Putamen (tissue), 1 donor: Measurements from ENCODE around the gene WBP1L.
"Not testable (repeated sequence)": the region's sequence is repeated elsewhere in the genome, so short reads cannot be mapped to it uniquely, and the experiment has no call there.

Experiments used
- DNase-seq: peaks from one replicate; pipeline ENCODE4 v3.0.0-alpha.2; 2016; ENCODE audit warnings: low spot score

Gene WBP1L

DNA sequence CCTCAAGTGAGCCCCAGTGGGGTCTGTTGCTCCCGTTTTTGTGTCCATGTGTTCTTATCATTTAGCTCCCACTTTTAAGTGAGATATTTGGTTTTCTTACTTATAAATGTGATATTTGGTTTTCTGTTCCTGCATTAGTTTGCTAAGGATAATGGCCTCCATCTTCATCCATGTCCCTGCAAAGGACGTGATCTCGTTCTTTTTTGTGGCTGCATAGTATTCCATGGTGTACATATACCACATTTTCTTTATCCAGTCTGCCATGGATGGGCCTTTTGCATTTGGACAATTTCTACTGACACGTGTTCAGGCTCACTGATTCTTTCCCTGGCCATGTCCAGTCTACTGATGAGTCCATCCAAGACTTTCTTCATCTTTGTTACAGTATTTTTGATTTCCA is 19.8 kb upstream of the WBP1L start:
- no peak for DNase-seq

DNA sequence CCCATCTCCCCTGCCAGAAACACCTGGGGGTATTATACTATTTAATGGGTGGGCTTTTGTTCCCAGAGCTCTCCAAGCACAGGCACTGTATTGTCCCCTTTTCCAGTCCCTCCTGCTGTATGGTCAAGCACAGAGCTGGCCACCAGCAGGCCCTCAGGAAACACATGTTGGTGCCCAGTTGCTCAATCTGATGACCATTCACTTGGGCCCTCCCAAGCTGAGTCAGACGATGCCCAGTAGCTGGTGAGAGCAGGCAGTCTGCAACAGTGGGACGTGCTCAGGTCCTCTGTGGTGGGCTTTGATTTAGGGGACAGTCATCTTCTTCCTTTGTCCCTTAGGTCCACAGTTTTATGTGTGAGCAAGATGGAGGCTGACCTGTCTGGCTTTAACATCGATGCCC is 17.5 kb upstream of the WBP1L start:
- DNase-seq = no peak

- DNase-seq = no peak
Measured at GRCh38 chr10:102727037-102727818, 16.5 kb upstream of the WBP1L start.

- peak; percentile 73 for DNase-seq
Measured at GRCh38 chr10:102729029-102730026, 14.4 kb upstream of the WBP1L start.

DNA sequence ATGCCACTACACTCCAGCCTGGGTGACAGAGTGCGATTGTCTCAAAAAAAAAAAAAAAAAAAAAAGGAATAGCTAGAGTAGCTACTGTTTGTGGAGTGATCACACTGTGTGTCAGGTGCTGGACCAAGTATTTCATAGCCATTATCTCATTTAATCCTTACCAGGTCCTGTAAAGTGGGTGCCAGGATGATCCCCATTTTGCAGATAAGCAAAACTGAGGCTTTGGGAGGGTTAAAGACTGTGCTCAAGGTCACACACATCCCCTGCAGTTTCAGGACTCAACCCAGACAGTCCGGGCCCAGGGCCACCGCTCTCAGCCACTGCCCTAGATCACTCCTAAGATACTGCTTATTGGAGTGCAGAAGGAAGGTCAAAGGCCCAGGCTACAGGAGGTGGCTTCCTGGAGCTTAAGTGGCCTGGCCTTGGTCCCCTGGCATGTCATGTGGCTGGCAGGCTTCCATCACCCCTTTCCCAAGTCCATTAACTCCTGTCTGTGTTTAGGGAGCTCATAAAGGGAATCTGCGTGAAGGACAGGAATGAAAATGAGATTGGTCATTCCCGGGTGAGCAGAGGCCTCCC is 12.4 kb upstream of the WBP1L start:
- DNase-seq = no peak

DNA sequence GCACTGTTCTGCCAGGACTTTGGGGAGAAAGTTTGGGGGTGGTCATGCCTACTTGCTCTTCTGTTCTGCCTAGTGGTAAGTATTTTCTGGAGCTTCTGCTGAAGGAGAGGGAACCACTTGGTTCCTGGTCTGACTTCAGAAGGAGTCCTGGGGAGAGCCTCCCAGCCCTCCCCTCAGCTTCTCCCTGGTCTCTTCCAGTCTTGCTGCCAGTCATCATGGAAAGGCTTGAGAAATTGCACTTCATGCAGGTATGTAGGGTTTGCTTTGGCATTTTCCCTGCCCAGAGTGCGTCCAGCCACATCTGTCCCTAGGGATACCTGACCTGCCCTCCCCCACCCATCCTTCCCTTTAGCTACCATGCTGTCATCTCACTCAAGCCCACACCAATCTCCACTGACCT is 11.1 kb upstream of the WBP1L start:
- no peak for DNase-seq

DNA sequence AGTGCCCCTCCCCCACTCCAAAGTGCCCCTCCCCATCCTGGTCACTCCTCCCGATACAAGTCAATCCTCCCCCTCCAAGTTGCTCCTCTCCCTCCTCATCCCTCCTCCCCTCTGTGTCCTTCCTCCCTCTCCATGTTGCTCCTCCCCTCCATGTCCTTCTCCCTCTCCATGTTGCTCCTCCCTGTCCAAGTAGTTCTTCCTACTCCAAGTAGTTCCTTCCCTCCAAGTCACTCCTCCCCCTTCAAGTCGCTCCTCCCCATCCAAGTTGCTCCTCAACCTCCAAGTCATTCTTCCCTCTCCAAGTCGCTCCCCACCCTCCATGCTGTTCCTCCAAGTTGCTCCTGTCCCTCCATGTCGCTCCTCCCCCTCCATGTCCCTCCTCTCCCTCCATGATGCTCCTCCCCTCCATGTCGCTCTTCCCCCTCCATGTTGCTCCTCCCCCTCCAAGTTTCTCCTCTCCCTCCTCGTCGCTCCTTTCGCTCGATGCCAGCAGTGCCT is 8.6 kb upstream of the WBP1L start:
- DNase-seq = no peak

- DNase-seq = no peak
Measured at GRCh38 chr10:102738692-102739121, 5.0 kb upstream of the WBP1L start.

- no peak for DNase-seq
Measured at GRCh38 chr10:102740229-102740628, 3.5 kb upstream of the WBP1L start.

DNA sequence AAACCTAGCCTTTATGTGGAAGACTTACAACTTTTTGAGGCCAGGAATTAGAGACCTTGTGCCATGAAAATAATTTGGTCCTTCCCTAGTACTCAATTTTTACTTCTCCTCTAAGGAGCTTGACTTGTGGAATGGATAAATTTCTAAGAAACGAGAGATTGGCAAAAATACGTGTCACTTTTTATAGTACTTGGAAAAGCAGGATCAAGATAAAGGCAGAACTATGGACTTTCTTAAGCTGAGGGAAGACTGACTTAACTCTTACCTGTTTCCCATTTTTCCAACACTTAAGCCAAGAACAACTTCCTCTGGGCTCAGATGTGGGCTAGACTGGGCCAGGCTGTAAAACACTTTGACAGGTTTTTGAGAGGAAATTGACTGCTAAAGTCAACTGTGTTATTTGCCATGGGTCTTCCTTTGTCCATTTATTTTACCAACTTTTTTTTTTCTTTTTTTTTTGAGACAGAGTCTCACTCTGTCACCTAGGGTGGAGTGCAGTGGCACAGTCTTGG is 2.0 kb upstream of the WBP1L start:
- no peak for DNase-seq

DNA sequence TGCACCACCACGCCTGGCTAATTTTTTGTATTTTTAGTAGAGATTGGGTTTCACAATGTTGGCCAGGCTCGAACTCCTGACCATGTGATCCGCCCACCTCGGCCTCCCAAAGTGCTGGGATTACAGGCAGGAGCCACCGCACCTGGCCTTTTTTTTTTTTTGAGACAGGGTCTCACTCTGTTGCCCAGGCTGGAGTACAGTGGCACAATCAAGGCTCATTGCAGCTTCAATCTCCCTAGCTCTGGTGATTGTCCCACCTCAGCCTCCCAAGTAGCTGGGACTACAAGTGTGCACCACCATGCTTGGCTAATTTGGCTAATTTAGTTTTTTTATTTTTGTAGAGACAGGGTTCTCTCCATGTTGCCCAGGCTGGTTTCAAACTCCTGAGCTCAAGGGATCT is 1.4 kb upstream of the WBP1L start:
- not testable (repeated sequence) for DNase-seq

GRCh38 chr10:102743078-102743587 is 615 bp upstream of the WBP1L start:
- DNase-seq = no peak

DNA sequence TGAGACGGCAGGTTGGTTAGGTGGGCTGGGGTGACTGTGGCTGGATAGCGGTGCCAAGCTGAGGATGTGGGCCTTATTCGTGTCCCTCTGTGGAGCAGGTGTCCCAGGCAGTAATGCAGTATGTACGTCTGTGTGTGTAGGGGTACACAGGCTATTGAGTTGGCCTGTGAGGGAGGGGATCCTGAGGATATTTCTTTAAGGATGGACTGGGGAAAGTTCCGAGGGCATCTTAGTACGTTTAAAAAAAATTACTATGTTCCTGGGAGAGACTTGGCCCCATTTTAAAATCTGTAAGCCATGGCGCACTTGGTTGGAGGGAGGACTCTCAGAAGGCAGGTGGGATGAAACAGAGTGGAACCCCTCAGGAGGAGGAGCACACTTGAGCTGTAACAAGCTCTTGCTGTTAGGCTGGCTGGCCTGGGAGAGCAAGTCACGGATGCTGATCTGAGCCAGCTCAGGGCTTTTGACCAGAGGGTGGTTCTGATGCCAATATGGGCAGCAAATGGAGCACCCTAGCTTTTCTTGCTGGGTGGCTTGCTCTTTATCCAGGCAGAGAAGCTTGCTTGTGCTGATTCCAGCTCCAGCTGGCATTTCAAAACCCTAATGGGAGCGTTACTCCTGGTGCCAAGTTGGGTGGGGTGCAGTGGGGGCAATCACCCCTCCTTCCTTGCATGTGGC is 765 bp downstream of the WBP1L start:
- peak; percentile 31 for DNase-seq

- DNase-seq = no peak
Measured at GRCh38 chr10:102745157-102745556, 1.4 kb downstream of the WBP1L start.

DNA sequence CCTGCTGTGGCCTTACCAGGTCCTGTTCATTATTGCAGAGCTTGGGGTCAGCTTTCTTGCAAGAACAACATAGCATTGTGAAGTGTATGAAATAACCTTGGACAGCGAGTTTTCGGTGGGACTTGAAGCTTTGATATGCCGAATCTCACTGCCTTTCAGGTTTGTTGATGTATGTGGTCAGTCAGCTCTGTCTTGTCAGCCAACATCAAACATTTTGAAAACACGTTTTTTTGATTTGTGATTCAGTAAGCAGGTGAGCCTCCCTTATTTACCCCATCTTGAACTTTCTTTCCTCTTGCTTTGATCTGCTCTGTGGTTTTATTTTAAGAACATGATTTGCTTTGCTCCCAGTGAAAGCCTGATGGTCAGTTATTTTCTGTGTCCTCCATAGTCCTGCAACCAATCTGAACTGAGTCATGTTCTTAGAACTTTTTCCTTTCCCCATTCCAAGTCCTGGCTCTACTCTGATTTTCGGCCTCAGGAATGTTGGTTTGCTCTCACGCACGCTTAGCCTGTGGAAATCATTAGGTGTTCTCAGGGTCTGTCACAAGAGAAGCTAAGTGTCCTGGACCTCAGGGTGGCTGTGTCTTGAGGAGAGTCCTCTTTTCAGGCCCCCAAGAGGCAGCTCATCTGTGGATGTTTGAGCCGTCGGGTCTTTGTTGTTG is 8.7 kb downstream of the WBP1L start:
- no peak for DNase-seq

GRCh38 chr10:102752934-102753664 is 9.4 kb downstream of the WBP1L start:
- no peak for DNase-seq

GRCh38 chr10:102753718-102754117 is 10.0 kb downstream of the WBP1L start:
- no peak for DNase-seq

- no peak for DNase-seq
Measured at GRCh38 chr10:102757323-102757722, 13.6 kb downstream of the WBP1L start.

- DNase-seq = no peak
Measured at GRCh38 chr10:102758240-102758932, 14.6 kb downstream of the WBP1L start.

- not testable (repeated sequence) for DNase-seq
Measured at GRCh38 chr10:102758933-102759262, 15.2 kb downstream of the WBP1L start.
